B cell (primary cell): ENCODE results near the gene ZNF804A. TPM values are rescaled to one million over a fixed set of nuclear protein-coding genes. Genes with fewer than 3 reads are reported as not detected.

Experiments
- ATAC-seq: fragments of 200-7000 bp; cut with Tn5 transposase; one replicate; pipeline ENCODE4 v1.10.0; 2021; ENCODE audit warnings: low read depth, mild to moderate bottlenecking, moderate number of reproducible peaks, moderate library complexity
- CTCF ChIA-PET: fragments of 350-600 bp; sonication (Branson Sonifier 250); formaldehyde crosslinking; loops from one replicate; lab custom pipeline; 2021; ENCODE audit warnings: antibody characterized with exemption, inconsistent platforms; lab: Charles Lee
- POLR2A ChIA-PET: fragments of 350-600 bp; sonication (Branson Sonifier 250); formaldehyde crosslinking; loops from one replicate; lab custom pipeline; 2021; ENCODE audit warnings: antibody characterized with exemption; lab: Charles Lee
- DNase-seq: peaks from one replicate; pipeline ENCODE4 v3.0.0; 2013
- H2AFZ ChIP-seq: 2 replicates; pipeline ENCODE4 v1.6.1; 2012; ENCODE audit warnings: mild to moderate bottlenecking, low read depth, low read length; ENCODE audit not compliant: insufficient read depth, poor library complexity, severe bottlenecking
- H3K27ac ChIP-seq, 2 donors: 1 replicate in 1 of 2; 2 replicates in 1 of 2; pipeline ENCODE4 v1.5.1; 2012 to 2013; ENCODE audit warnings: low read length in 2 of 2, mild to moderate bottlenecking in 2 of 2, moderate library complexity in 1 of 2
- H3K27me3 ChIP-seq, 4 experiments: fragments of 200-600 bp in 1 of 4; sonication (generic) in 1 of 4; replicated peaks in 1 of 4; 1 replicate in 2 of 4; 2 replicates in 2 of 4; pipeline versions ENCODE4 v1.6.1 to v1.7.0; 2013 to 2016; ENCODE audit warnings: low read length in 3 of 4, mild to moderate bottlenecking in 2 of 4, mixed read lengths in 1 of 4, moderate library complexity in 1 of 4; ENCODE audit not compliant: insufficient read depth in 4 of 4, control insufficient read depth in 3 of 4; ENCODE audit errors: control extremely low read depth in 1 of 4
- H3K36me3 ChIP-seq, 2 experiments: replicated peaks in 1 of 2; 1 replicate in 1 of 2; 2 replicates in 1 of 2; pipeline versions ENCODE4 v1.6.1 to v1.7.1; 2013; ENCODE audit warnings: low read length in 1 of 2; ENCODE audit not compliant: insufficient read depth in 2 of 2, control insufficient read depth in 1 of 2; ENCODE audit errors: control extremely low read depth in 1 of 2, extremely low read depth in 1 of 2
- H3K4me1 ChIP-seq, 2 donors: fragments of 200-600 bp in 1 of 2; sonication (generic) in 1 of 2; 1 replicate in 1 of 2; 2 replicates in 1 of 2; pipeline versions ENCODE4 v1.5.1 to v1.6.1; 2013 to 2017; ENCODE audit warnings: low read length in 2 of 2; ENCODE audit not compliant: control insufficient read depth in 2 of 2, insufficient read depth in 2 of 2
- H3K4me2 ChIP-seq: replicated peaks from 2 replicates; pipeline ENCODE3; 2012; ENCODE audit warnings: mild to moderate bottlenecking, low read depth, low read length; ENCODE audit not compliant: poor library complexity, severe bottlenecking
- H3K4me3 ChIP-seq, 5 experiments: fragments of 200-600 bp in 1 of 5; sonication (generic) in 1 of 5; 1 replicate in 3 of 5; 2 replicates in 2 of 5; pipeline versions ENCODE4 v1.5.1 to v1.7.0; 2011 to 2016; ENCODE audit warnings: low read length in 4 of 5, mild to moderate bottlenecking in 4 of 5, low read depth in 2 of 5, control low read depth in 1 of 5, moderate library complexity in 1 of 5; ENCODE audit not compliant: insufficient read depth in 1 of 5; ENCODE audit errors: control extremely low read depth in 1 of 5, extremely low read depth in 1 of 5
- H3K79me2 ChIP-seq: fragments of 200-600 bp; sonication (generic); one replicate; pipeline ENCODE4 v1.6.0; 2016; ENCODE audit warnings: low read length; ENCODE audit not compliant: control insufficient read depth, insufficient read depth
- H3K9ac ChIP-seq: fragments of 200-600 bp; sonication (generic); 2 replicates; pipeline ENCODE4 v1.6.1; 2017; ENCODE audit warnings: mild to moderate bottlenecking, low read length, moderate library complexity
- H3K9me3 ChIP-seq, 3 donors: one replicate each; pipeline versions ENCODE4 v1.6.1 to v1.7.1; 2013; ENCODE audit warnings: low read length in 2 of 3; ENCODE audit not compliant: control insufficient read depth in 2 of 3, insufficient read depth in 1 of 3; ENCODE audit errors: control extremely low read depth in 1 of 3
- H4K20me1 ChIP-seq: 2 replicates; pipeline ENCODE4 v1.6.0; 2012; ENCODE audit warnings: mild to moderate bottlenecking, low read length; ENCODE audit not compliant: insufficient read depth, control insufficient read depth, poor library complexity, severe bottlenecking
- H3K27ac Mint-ChIP-seq: one replicate; pipeline ENCODE4 v1.8.0; 2021; ENCODE audit warnings: mixed read lengths
- H3K27me3 Mint-ChIP-seq: one replicate; pipeline ENCODE4 v1.8.0; 2021; ENCODE audit warnings: mixed read lengths
- H3K4me1 Mint-ChIP-seq: one replicate; pipeline ENCODE4 v1.8.0; 2021; ENCODE audit warnings: mixed read lengths
- H3K4me3 Mint-ChIP-seq: one replicate; pipeline ENCODE4 v1.8.0; 2021; ENCODE audit warnings: mixed read lengths
- H3K9me3 Mint-ChIP-seq: one replicate; pipeline ENCODE4 v1.8.0; 2022; ENCODE audit warnings: mixed read lengths; ENCODE audit not compliant: insufficient read depth
- EZH2 ChIP-seq: IDR thresholded peaks from 2 replicates; pipeline ENCODE4 v1.6.1; 2012; ENCODE audit warnings: borderline replicate concordance, low read depth, mild to moderate bottlenecking, moderate library complexity, low read length; ENCODE audit not compliant: insufficient read depth, poor library complexity, severe bottlenecking
- WGBS: methylation state at CpG from one replicate; pipeline ENCODE4 v1.1.5; 2013; ENCODE audit warnings: missing lambda C conversion rate; ENCODE audit not compliant: insufficient coverage; 5-methylcytosine and 5-hydroxymethylcytosine counted together
- intact Hi-C: fragments of 100-400 bp; cut with micrococcal nuclease; formaldehyde crosslinking; loops from one replicate; pipeline ENCODE4 v1.10.0; 2022
- polyA plus RNA-seq: library from polyadenylated mRNA; depleted of rRNA; stranded (reverse); fragments of >200 nt; gene quantifications from 2 replicates; pipeline ENCODE4 v1.2.3, GENCODE V29; 2012
- total RNA-seq, 2 donors: library from RNA; stranded (reverse); fragments of 120-200 nt in 1 of 2; gene quantifications; 1 replicate in 1 of 2; 2 replicates in 1 of 2; pipeline versions ENCODE4 v1.2.3 to v1.2.4, GENCODE V29; 2013 to 2022
- TF ChIP-seq, protein P1 (sequence below): fragments of 200-600 bp; IDR thresholded peaks from one replicate; pipeline ENCODE4 v1.8.0; 2022; ENCODE audit warnings: antibody characterized with exemption, mild to moderate bottlenecking

The ZNF804A gene
- total and polyA plus RNA-seq, 2 donors (not counting 1 experiment from before 2014, with no cell fraction given), result 1.2 to 2.4 TPM

DNA sequence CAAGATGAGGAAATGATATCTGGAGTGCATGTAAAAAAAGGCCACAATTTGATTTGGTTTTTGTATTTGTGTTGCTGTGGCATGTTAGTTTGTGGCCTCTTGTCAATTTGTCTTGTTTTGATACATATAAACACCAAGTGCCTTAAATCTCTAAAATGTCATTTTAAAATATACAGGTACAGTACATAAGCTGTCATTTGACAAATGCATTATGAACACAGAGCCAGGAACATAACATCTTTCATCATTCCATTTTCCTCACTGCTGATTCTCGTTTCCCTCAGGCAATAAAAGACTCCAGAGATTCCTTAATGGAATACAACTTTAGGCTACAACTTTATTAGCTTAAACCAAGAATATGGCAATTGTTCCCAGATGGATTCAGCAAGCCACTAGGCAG, 217.5 kb downstream of the ZNF804A start:
- Histone ChIP-seq H3K9ac (no peak overlapping the region), H4K20me1 (no peaks in the 10 kb centered on the region), H3K27ac (no peak overlapping the region), H2AFZ (no peak overlapping the region), H3K79me2 (no peaks in the 10 kb centered on the region), H3K36me3 (no peaks in the 10 kb centered on the region), H3K4me3 (no peak overlapping the region), H3K4me1 (no peaks in the 10 kb centered on the region), H3K27me3 (no peaks in the 10 kb centered on the region), H3K9me3 (no peaks in the 10 kb centered on the region), H3K4me2 (no peak overlapping the region)
- ATAC-seq, result no peak
- intact Hi-C loops, result no loop called here
- Mint-ChIP-seq H3K4me1 (no peaks in the 10 kb centered on the region), H3K4me3 (no peak overlapping the region), H3K27ac (no peak overlapping the region), H3K9me3 (peaks cover 5% of the 10 kb centered on the region), H3K27me3 (no peaks in the 10 kb centered on the region)
- CTCF ChIA-PET, result no interaction called here
- 64% methylated on average over 1 of the region's 1 CpG for WGBS
- DNase-seq, result no peak
- TF ChIP-seq EZH2, result no peak
- TF ChIP-seq, protein P1, sequence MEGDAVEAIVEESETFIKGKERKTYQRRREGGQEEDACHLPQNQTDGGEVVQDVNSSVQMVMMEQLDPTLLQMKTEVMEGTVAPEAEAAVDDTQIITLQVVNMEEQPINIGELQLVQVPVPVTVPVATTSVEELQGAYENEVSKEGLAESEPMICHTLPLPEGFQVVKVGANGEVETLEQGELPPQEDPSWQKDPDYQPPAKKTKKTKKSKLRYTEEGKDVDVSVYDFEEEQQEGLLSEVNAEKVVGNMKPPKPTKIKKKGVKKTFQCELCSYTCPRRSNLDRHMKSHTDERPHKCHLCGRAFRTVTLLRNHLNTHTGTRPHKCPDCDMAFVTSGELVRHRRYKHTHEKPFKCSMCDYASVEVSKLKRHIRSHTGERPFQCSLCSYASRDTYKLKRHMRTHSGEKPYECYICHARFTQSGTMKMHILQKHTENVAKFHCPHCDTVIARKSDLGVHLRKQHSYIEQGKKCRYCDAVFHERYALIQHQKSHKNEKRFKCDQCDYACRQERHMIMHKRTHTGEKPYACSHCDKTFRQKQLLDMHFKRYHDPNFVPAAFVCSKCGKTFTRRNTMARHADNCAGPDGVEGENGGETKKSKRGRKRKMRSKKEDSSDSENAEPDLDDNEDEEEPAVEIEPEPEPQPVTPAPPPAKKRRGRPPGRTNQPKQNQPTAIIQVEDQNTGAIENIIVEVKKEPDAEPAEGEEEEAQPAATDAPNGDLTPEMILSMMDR, result no peak
- POLR2A ChIA-PET, result no interaction called here

DNA sequence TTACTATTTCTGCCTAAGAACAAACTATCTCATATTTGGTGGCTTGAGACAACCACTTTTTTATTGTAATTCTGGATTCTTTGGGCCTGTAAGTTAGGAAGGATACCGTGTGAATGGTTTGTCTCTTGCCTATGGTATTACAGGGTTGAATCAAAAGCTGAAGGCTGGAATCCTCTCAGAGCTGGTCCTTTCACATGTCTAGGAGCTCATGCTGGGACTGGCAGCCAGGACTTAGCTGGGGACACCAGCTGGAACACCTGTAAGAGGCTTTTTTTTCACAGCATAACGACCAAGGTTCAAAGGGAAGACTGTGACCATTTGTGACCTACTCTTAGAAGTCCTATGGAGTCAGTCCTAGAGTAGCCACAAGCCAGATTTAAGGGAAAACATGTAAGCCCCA, 226.3 kb downstream of the ZNF804A start:
- POLR2A ChIA-PET, result no interaction called here
- WGBS, result 83% methylated on average over 2 of the region's 2 CpGs
- no peak overlapping the region for H3K4me3 Mint-ChIP-seq

More for the DNA sequence above, 226.3 kb downstream of the ZNF804A start:
- Histone ChIP-seq H3K27ac (no peak overlapping the region), H3K9me3 (no peaks in the 10 kb centered on the region), H4K20me1 (no peaks in the 10 kb centered on the region), H2AFZ (no peak overlapping the region), H3K79me2 (no peaks in the 10 kb centered on the region), H3K4me1 (no peaks in the 10 kb centered on the region), H3K9ac (no peak overlapping the region), H3K4me2 (no peak overlapping the region), H3K36me3 (no peaks in the 10 kb centered on the region), H3K27me3 (no peaks in the 10 kb centered on the region), H3K4me3 (no peak overlapping the region)
- Mint-ChIP-seq H3K9me3 (peaks cover 7% of the 10 kb centered on the region), H3K27me3 (no peaks in the 10 kb centered on the region), H3K27ac (no peak overlapping the region), H3K4me1 (no peaks in the 10 kb centered on the region)
- intact Hi-C loops, result no loop called here
- TF ChIP-seq, protein P1, result no peak
- no peak for TF ChIP-seq EZH2
- ATAC-seq, result no peak
- CTCF ChIA-PET, result no interaction called here
- no peak for DNase-seq
